GM12801 (cell line): ENCODE measurements around the gene PCARE.

Source experiments
- CTCF ChIP-seq: IDR thresholded peaks from one replicate; pipeline ENCODE4 v1.5.1; 2011; ENCODE audit warnings: control low read depth; ENCODE audit not compliant: insufficient read length; ENCODE audit errors: extremely low read depth

The PCARE gene

GRCh38 chr2:29072971-29073725 lies 1.2 kb downstream of the PCARE start:
- no peak for TF ChIP-seq CTCF

GRCh38 chr2:29072251-29072650 lies 2.1 kb downstream of the PCARE start:
- no peak for TF ChIP-seq CTCF

- TF ChIP-seq CTCF = no peak
Measured at GRCh38 chr2:29071032-29071975, 3.0 kb downstream of the PCARE start.

- TF ChIP-seq CTCF = no peak
Measured at GRCh38 chr2:29070526-29070925, 3.8 kb downstream of the PCARE start.

- no peak for TF ChIP-seq CTCF
Measured at GRCh38 chr2:29068513-29068912, 5.8 kb downstream of the PCARE start.

- no peak for TF ChIP-seq CTCF
Measured at GRCh38 chr2:29066997-29067605, 7.2 kb downstream of the PCARE start.

GRCh38 chr2:29066271-29066860 lies 8.0 kb downstream of the PCARE start:
- no peak for TF ChIP-seq CTCF
